Prostate gland (tissue), 2 donors: ENCODE data around the gene SLC25A19.

ENCODE experiments used
- CTCF ChIP-seq, 4 experiments: fragments of 200-600 bp in 2 of 4; fragments of 450-650 bp in 2 of 4; sonication (generic) in 2 of 4; IDR thresholded peaks; 1 replicate in 3 of 4; 2 replicates in 1 of 4; pipeline ENCODE4 v1.5.1; 2016 to 2019; ENCODE audit warnings: antibody characterized with exemption in 4 of 4, mild to moderate bottlenecking in 2 of 4, moderate library complexity in 2 of 4
- POLR2AphosphoS5 ChIP-seq: sonication (generic); formaldehyde crosslinking; IDR thresholded peaks from one replicate; pipeline ENCODE4 v1.6.1; 2017; ENCODE audit warnings: antibody characterized with exemption

GRCh38 chr17:75263055-75263454 is 26.2 kb downstream of the SLC25A19 start:
- TF ChIP-seq POLR2AphosphoS5: no peak
- no peak for TF ChIP-seq CTCF (IDR thresholded peaks at IDR 0.05)
